Liver (tissue), 9 donors: ENCODE data around the gene CHD1. TPM values are rescaled to one million over a fixed set of nuclear protein-coding genes. Genes with fewer than 3 reads are reported as not detected.

ENCODE experiments used
- DNase-seq: peaks from one replicate; pipeline ENCODE4 v3.0.0-alpha.2; 2017; ENCODE audit warnings: low spot score
- H3K27ac ChIP-seq, 2 donors: one replicate each; pipeline ENCODE4 v1.7.0; 2013; ENCODE audit warnings: inconsistent platforms in 2 of 2, low read length in 2 of 2, control low read depth in 1 of 2, low read depth in 1 of 2, mild to moderate bottlenecking in 1 of 2
- H3K27me3 ChIP-seq, 4 donors: one replicate each; pipeline versions ENCODE4 v1.6.1 to v1.7.0; 2013; ENCODE audit warnings: low read length in 3 of 4, inconsistent platforms in 1 of 4, mild to moderate bottlenecking in 1 of 4, moderate library complexity in 1 of 4; ENCODE audit not compliant: control insufficient read depth in 4 of 4, insufficient read depth in 4 of 4
- H3K36me3 ChIP-seq, 4 donors: one replicate each; pipeline versions ENCODE4 v1.6.1 to v1.7.0; 2013; ENCODE audit warnings: low read length in 3 of 4, mild to moderate bottlenecking in 3 of 4, low read depth in 1 of 4, moderate library complexity in 1 of 4; ENCODE audit not compliant: control insufficient read depth in 4 of 4, insufficient read depth in 3 of 4
- H3K4me1 ChIP-seq, 4 donors: one replicate each; pipeline versions ENCODE4 v1.6.1 to v1.7.0; 2013; ENCODE audit warnings: low read length in 3 of 4, mild to moderate bottlenecking in 3 of 4, moderate library complexity in 1 of 4; ENCODE audit not compliant: control insufficient read depth in 4 of 4, insufficient read depth in 4 of 4
- H3K4me3 ChIP-seq, 3 donors: one replicate each; pipeline versions ENCODE4 v1.6.1 to v1.7.0; 2013; ENCODE audit warnings: low read length in 3 of 3, control low read depth in 1 of 3, low read depth in 1 of 3, mild to moderate bottlenecking in 1 of 3
- H3K9ac ChIP-seq, 2 donors: one replicate each; pipeline ENCODE4 v1.7.0; 2013; ENCODE audit warnings: low read length in 2 of 2, mild to moderate bottlenecking in 2 of 2, moderate library complexity in 2 of 2, control low read depth in 1 of 2, low read depth in 1 of 2
- H3K9me3 ChIP-seq, 4 donors: one replicate each; pipeline versions ENCODE4 v1.6.1 to v1.7.0; 2013; ENCODE audit warnings: low read length in 3 of 4; ENCODE audit not compliant: control insufficient read depth in 4 of 4
- CTCF ChIP-seq: fragments of 150-350 bp; IDR thresholded peaks from 2 replicates; pipeline ENCODE4 v1.5.1; 2017; ENCODE audit warnings: improper control_type of control experiment, low read depth, low read length; ENCODE audit not compliant: missing input control
- EGR1 ChIP-seq, 2 donors: IDR thresholded peaks; 2 replicates each; pipeline ENCODE4 v1.6.1; 2016 to 2018; ENCODE audit warnings: antibody characterized with exemption in 2 of 2, low read depth in 2 of 2
- FOXA2 ChIP-seq: IDR thresholded peaks from 2 replicates; pipeline ENCODE4 v1.6.1; 2016; ENCODE audit warnings: antibody characterized with exemption
- HNF4A ChIP-seq, 2 donors: conservative IDR thresholded peaks; 2 replicates each; pipeline ENCODE4 v1.6.1; 2016; ENCODE audit warnings: antibody characterized with exemption in 2 of 2, mild to moderate bottlenecking in 2 of 2
- JUND ChIP-seq, 2 donors: IDR thresholded peaks; 2 replicates each; pipeline ENCODE4 v1.6.1; 2016; ENCODE audit warnings: antibody characterized with exemption in 2 of 2
- MAX ChIP-seq: IDR thresholded peaks from 2 replicates; pipeline ENCODE4 v1.6.1; 2016; ENCODE audit warnings: antibody characterized with exemption
- NR2F2 ChIP-seq: IDR thresholded peaks from 2 replicates; pipeline ENCODE4 v1.6.1; 2016; ENCODE audit warnings: antibody characterized with exemption
- RAD21 ChIP-seq, 2 donors: IDR thresholded peaks; 2 replicates each; pipeline ENCODE4 v1.6.1; 2016; ENCODE audit warnings: antibody characterized with exemption in 2 of 2, mild to moderate bottlenecking in 2 of 2
- REST ChIP-seq: IDR thresholded peaks from 2 replicates; pipeline ENCODE4 v1.6.1; 2016; ENCODE audit warnings: antibody characterized with exemption, mild to moderate bottlenecking
- RXRA ChIP-seq, 2 donors: IDR thresholded peaks; 2 replicates each; pipeline ENCODE4 v1.6.1; 2017 to 2018; ENCODE audit warnings: antibody characterized with exemption in 2 of 2, mild to moderate bottlenecking in 1 of 2
- SP1 ChIP-seq: IDR thresholded peaks from 2 replicates; pipeline ENCODE4 v1.6.1; 2018; ENCODE audit warnings: antibody characterized with exemption, mild to moderate bottlenecking
- TAF1 ChIP-seq: conservative IDR thresholded peaks from 2 replicates; pipeline ENCODE4 v1.6.1; 2016; ENCODE audit warnings: antibody characterized with exemption, mild to moderate bottlenecking
- WGBS: extraction: QIAGEN DNeasy Blood & Tissue Kit; methylation state at CpG from one replicate; pipeline ENCODE4 v1.1.7; 2013; 5-methylcytosine and 5-hydroxymethylcytosine counted together
- polyA plus RNA-seq, 2 donors: library from polyadenylated mRNA; stranded (reverse) in 1 of 2; unstranded in 1 of 2; fragments of 200-250 nt in 1 of 2; fragments of >200 nt in 1 of 2; fragmentation: Nextera tagmentation in 1 of 2; extraction: Ambion mirVana in 1 of 2; gene quantifications; one replicate each; pipeline versions ENCODE4 v1.2.1 to v1.2.3, GENCODE V29; 2013 to 2015
- total RNA-seq, 2 donors: library from RNA; depleted of rRNA; stranded (reverse); fragments of >200 nt; gene quantifications; one replicate each; pipeline ENCODE4 v1.2.3, GENCODE V29; 2014
- TF ChIP-seq, protein P1 (sequence below): IDR thresholded peaks from 2 replicates; pipeline ENCODE4 v1.6.1; 2016; ENCODE audit warnings: antibody characterized with exemption
- TF ChIP-seq, protein P2 (sequence below): IDR thresholded peaks from 2 replicates; pipeline ENCODE4 v1.6.1; 2016; ENCODE audit warnings: antibody characterized with exemption
- donor health status: healthy.
- donor health status: healthy.
- donor health status: healthy.
- donor health status: healthy.
- donor health status: healthy.

The CHD1 gene
- total and polyA plus RNA-seq, 4 donors, result 5.1 to 44.8 (median 25.4) TPM

DNA sequence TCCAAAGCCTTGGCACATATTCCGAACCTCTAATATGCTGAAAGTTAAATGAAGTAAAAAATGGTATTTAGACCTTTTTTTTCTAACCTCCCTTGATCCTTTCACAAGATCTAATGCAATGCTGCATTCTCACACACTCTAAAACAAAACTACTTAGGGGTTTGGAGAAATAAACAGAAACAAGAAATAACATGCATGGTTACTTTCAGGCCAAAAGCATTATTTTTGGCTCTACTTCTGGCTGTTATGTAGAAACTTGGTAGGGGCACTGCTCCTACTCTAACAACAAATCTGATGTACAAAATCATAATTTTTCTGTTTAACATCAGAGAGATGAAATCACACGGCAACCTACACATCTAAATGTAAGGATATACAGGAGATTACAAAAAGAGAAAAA, 51.2 kb downstream of the CHD1 start (continued):
- TF ChIP-seq SP1, result no peak
- no peak for TF ChIP-seq CTCF

DNA sequence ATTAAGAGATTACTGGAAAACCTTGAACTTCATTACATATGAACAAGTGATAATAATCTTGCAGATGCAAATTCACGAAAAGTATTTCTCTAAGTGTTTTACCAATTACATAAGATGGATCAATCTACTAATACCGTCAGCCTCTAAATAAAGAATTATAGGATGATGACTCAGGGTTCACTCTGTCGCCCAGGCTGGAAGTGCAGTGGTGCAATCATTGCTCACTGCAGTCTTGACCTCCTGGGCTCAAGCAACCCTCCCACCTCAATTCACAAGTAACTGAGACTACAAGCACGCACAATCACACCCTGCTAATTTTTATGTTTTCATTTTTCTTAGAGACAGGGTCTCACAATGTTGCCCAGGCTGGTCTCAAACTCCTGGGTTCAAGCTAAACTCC, 56.1 kb downstream of the CHD1 start:
- Histone ChIP-seq H3K27ac (no peak overlapping the region), H3K9ac (no peak overlapping the region), H3K9me3 (no peaks in the 10 kb centered on the region), H3K27me3 (no peaks in the 10 kb centered on the region), H3K4me3 (no peak overlapping the region), H3K4me1 (peaks cover 0 to 1% (median 0%) of the 10 kb centered on the region in 4 donors), H3K36me3 (peaks cover 10 to 68% (median 52%) of the 10 kb centered on the region in 4 donors)
- DNase-seq, result no peak
- TF ChIP-seq FOXA2, result no peak
- TF ChIP-seq HNF4A (conservative IDR thresholded peaks at IDR 0.05), result peak; percentile 26 to 41
- peak; percentile 42 to 57 for TF ChIP-seq JUND (IDR thresholded peaks at IDR 0.05)
- TF ChIP-seq MAX, result no peak
- TF ChIP-seq CTCF, result no peak
- TF ChIP-seq, protein P1, sequence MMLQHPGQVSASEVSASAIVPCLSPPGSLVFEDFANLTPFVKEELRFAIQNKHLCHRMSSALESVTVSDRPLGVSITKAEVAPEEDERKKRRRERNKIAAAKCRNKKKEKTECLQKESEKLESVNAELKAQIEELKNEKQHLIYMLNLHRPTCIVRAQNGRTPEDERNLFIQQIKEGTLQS, result peak; percentile 52
- no peak for TF ChIP-seq RAD21 (IDR thresholded peaks at IDR 0.05)
- TF ChIP-seq, protein P2, sequence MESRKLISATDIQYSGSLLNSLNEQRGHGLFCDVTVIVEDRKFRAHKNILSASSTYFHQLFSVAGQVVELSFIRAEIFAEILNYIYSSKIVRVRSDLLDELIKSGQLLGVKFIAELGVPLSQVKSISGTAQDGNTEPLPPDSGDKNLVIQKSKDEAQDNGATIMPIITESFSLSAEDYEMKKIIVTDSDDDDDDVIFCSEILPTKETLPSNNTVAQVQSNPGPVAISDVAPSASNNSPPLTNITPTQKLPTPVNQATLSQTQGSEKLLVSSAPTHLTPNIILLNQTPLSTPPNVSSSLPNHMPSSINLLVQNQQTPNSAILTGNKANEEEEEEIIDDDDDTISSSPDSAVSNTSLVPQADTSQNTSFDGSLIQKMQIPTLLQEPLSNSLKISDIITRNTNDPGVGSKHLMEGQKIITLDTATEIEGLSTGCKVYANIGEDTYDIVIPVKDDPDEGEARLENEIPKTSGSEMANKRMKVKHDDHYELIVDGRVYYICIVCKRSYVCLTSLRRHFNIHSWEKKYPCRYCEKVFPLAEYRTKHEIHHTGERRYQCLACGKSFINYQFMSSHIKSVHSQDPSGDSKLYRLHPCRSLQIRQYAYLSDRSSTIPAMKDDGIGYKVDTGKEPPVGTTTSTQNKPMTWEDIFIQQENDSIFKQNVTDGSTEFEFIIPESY, result no peak
- no peak for TF ChIP-seq NR2F2
- TF ChIP-seq TAF1, result no peak
- TF ChIP-seq REST, result no peak
- TF ChIP-seq RXRA (IDR thresholded peaks at IDR 0.05), result no peak
- no peak for TF ChIP-seq EGR1 (IDR thresholded peaks at IDR 0.05; ENCODE audit: low read depth in 2 of 2)
- WGBS, result 77% methylated on average over 4 of the region's 4 CpGs
